Fibroblast of skin of right quadriceps (primary cell): ENCODE measurements around the gene PSMA4.
"Not testable (repeated sequence)": the region's sequence is repeated elsewhere in the genome, so short reads cannot be mapped to it uniquely, and the experiment has no call there.

Source experiments
- DNase-seq: peaks from one replicate; pipeline ENCODE4 v3.0.0-alpha.2; 2013

The PSMA4 gene

GRCh38 chr15:78540141-78540870 lies at the start of gene PSMA4:
Gene PSMA4 (plus strand): TSS chr15:78540444. CDS start chr15:78541928, 1,484 bp downstream.
- DNase-seq, result peak; percentile 84

GRCh38 chr15:78492872-78493271 lies 47.4 kb upstream of the PSMA4 start:
- peak; percentile 63 for DNase-seq

GRCh38 chr15:78501857-78502256 lies 38.4 kb upstream of the PSMA4 start:
- no peak for DNase-seq

GRCh38 chr15:78502641-78503040 lies 37.6 kb upstream of the PSMA4 start:
- no peak for DNase-seq

GRCh38 chr15:78506971-78507830 lies 33.0 kb upstream of the PSMA4 start, which contains the start of gene HYKK:
Gene HYKK (plus strand): TSS chr15:78507577. CDS start chr15:78513089, 5,512 bp downstream.
- peak; percentile 97 for DNase-seq

GRCh38 chr15:78507831-78508160 lies 32.4 kb upstream of the PSMA4 start:
- no peak for DNase-seq

- DNase-seq, result no peak
Measured at GRCh38 chr15:78508272-78508671, 32.0 kb upstream of the PSMA4 start.

- no peak for DNase-seq
Measured at GRCh38 chr15:78509726-78510312, 30.4 kb upstream of the PSMA4 start.

- DNase-seq, result not testable (repeated sequence)
Measured at GRCh38 chr15:78520035-78520434, 20.2 kb upstream of the PSMA4 start.

GRCh38 chr15:78524230-78524629 lies 16.0 kb upstream of the PSMA4 start:
- no peak for DNase-seq

GRCh38 chr15:78527325-78527724 lies 12.9 kb upstream of the PSMA4 start:
- no peak for DNase-seq

- no peak for DNase-seq
Measured at GRCh38 chr15:78533331-78533730, 6.9 kb upstream of the PSMA4 start.

GRCh38 chr15:78536134-78536533 lies 4.1 kb upstream of the PSMA4 start:
- DNase-seq, result peak; percentile 9

GRCh38 chr15:78537266-78537905 lies 2.9 kb upstream of the PSMA4 start:
- DNase-seq, result no peak

GRCh38 chr15:78538358-78538757 lies 1.9 kb upstream of the PSMA4 start:
- DNase-seq, result no peak

GRCh38 chr15:78539464-78540140 lies 642 bp upstream of the PSMA4 start:
- DNase-seq, result not testable (repeated sequence)

GRCh38 chr15:78540871-78541743 lies 863 bp downstream of the PSMA4 start:
- DNase-seq, result peak; percentile 13

- no peak for DNase-seq
Measured at GRCh38 chr15:78541744-78542034, 1.4 kb downstream of the PSMA4 start.

GRCh38 chr15:78542647-78543046 lies 2.4 kb downstream of the PSMA4 start:
- no peak for DNase-seq

GRCh38 chr15:78550194-78550593 lies 9.9 kb downstream of the PSMA4 start:
- DNase-seq, result no peak

GRCh38 chr15:78550815-78551214 lies 10.6 kb downstream of the PSMA4 start:
- no peak for DNase-seq

GRCh38 chr15:78551902-78552301 lies 11.7 kb downstream of the PSMA4 start:
- DNase-seq, result no peak
